PC-9 (cell line): ENCODE results near the gene CITED4.

ENCODE experiments used
- CTCF ChIP-seq: fragments of 200-600 bp; sonication (generic); conservative IDR thresholded peaks from 2 replicates; pipeline ENCODE4 v1.6.1; 2017; ENCODE audit warnings: mixed run types, antibody characterized with exemption, mild to moderate bottlenecking, moderate library complexity
- EZH2 ChIP-seq: fragments of 200-600 bp; sonication (generic); IDR thresholded peaks from 2 replicates; pipeline ENCODE4 v1.8.0; 2017; ENCODE audit warnings: antibody characterized with exemption, low read depth

- no peak for TF ChIP-seq EZH2
- TF ChIP-seq CTCF, result no peak
Observed at GRCh38 chr1:40837601-40838000, 24.6 kb downstream of the CITED4 start.
